Activated naive CD8-positive, alpha-beta T cell (primary cell): ENCODE measurements around the gene GDI1.
A peak's percentile ranks its signal among the peaks of the same experiment; 100 is the strongest.

Source experiments
- H3K27ac Mint-ChIP-seq: one replicate; pipeline ENCODE4 v1.8.0; 2021; ENCODE audit warnings: mixed read lengths
- H3K27me3 Mint-ChIP-seq: one replicate; pipeline ENCODE4 v1.8.0; 2021; ENCODE audit warnings: mixed read lengths
- H3K36me3 Mint-ChIP-seq: one replicate; pipeline ENCODE4 v1.8.0; 2021; ENCODE audit warnings: mixed read lengths
- H3K4me1 Mint-ChIP-seq: one replicate; pipeline ENCODE4 v1.8.0; 2021; ENCODE audit warnings: low read depth, mixed read lengths
- H3K4me3 Mint-ChIP-seq: one replicate; pipeline ENCODE4 v1.8.0; 2021; ENCODE audit warnings: mild to moderate bottlenecking, mixed read lengths
- H3K9me3 Mint-ChIP-seq: one replicate; pipeline ENCODE4 v1.8.0; 2021; ENCODE audit warnings: low read depth, mixed read lengths

The GDI1 gene

GRCh38 chrX:154471839-154472684 is 35.1 kb downstream of the GDI1 start:
- Mint-ChIP-seq H3K36me3 (no peaks in the 10 kb centered on the region), H3K4me1 (no peaks in the 10 kb centered on the region), H3K27me3 (no peaks in the 10 kb centered on the region), H3K9me3 (no peaks in the 10 kb centered on the region), H3K27ac (no peak overlapping the region), H3K4me3 (no peak overlapping the region)

- H3K27me3 Mint-ChIP-seq = no peaks in the 10 kb centered on the region
- H3K27ac Mint-ChIP-seq = no peak overlapping the region
- H3K9me3 Mint-ChIP-seq = no peaks in the 10 kb centered on the region
- no peak overlapping the region for H3K4me3 Mint-ChIP-seq
- H3K36me3 Mint-ChIP-seq = no peaks in the 10 kb centered on the region
- H3K4me1 Mint-ChIP-seq = peaks cover 7% of the 10 kb centered on the region
Measured at GRCh38 chrX:154472685-154473632, 36.0 kb downstream of the GDI1 start.

- H3K27me3 Mint-ChIP-seq = no peaks in the 10 kb centered on the region
- no peak overlapping the region for H3K27ac Mint-ChIP-seq
- H3K9me3 Mint-ChIP-seq = no peaks in the 10 kb centered on the region
- peaks cover 7% of the 10 kb centered on the region for H3K4me1 Mint-ChIP-seq
- H3K4me3 Mint-ChIP-seq = no peak overlapping the region
- no peaks in the 10 kb centered on the region for H3K36me3 Mint-ChIP-seq
Measured at GRCh38 chrX:154473683-154474082, 36.7 kb downstream of the GDI1 start.

GRCh38 chrX:154476821-154477220 is 39.9 kb downstream of the GDI1 start:
- H3K9me3 Mint-ChIP-seq = no peaks in the 10 kb centered on the region
- H3K27ac Mint-ChIP-seq = no peak overlapping the region
- H3K36me3 Mint-ChIP-seq = no peaks in the 10 kb centered on the region
- peaks cover 12% of the 10 kb centered on the region for H3K4me1 Mint-ChIP-seq
- H3K27me3 Mint-ChIP-seq = no peaks in the 10 kb centered on the region
- peak overlapping the region; percentile 32 for H3K4me3 Mint-ChIP-seq

- peak overlapping the region; percentile 66 for H3K27ac Mint-ChIP-seq
- H3K4me1 Mint-ChIP-seq = peaks cover 12% of the 10 kb centered on the region
- H3K27me3 Mint-ChIP-seq = no peaks in the 10 kb centered on the region
- no peaks in the 10 kb centered on the region for H3K9me3 Mint-ChIP-seq
- H3K36me3 Mint-ChIP-seq = no peaks in the 10 kb centered on the region
- peak overlapping the region; percentile 88 for H3K4me3 Mint-ChIP-seq
Measured at GRCh38 chrX:154477891-154478477, 41.0 kb downstream of the GDI1 start.

GRCh38 chrX:154478728-154479622 is 42.0 kb downstream of the GDI1 start, which contains the start of gene LAGE3:
Gene LAGE3 (minus strand): TSS chrX:154479281. CDS start chrX:154478915, 366 bp downstream.
- Mint-ChIP-seq H3K9me3 (no peaks in the 10 kb centered on the region), H3K4me3 (peak within 1 kb of the TSS; percentile 88), H3K4me1 (peaks cover 12% of the 10 kb centered on the region)

GRCh38 chrX:154481195-154481594 is 44.2 kb downstream of the GDI1 start:
- no peaks in the 10 kb centered on the region for H3K9me3 Mint-ChIP-seq
- H3K36me3 Mint-ChIP-seq = no peaks in the 10 kb centered on the region
- no peak overlapping the region for H3K4me3 Mint-ChIP-seq
- H3K4me1 Mint-ChIP-seq = peaks cover 18% of the 10 kb centered on the region
- H3K27ac Mint-ChIP-seq = peak overlapping the region; percentile 68
- H3K27me3 Mint-ChIP-seq = no peaks in the 10 kb centered on the region

More at GRCh38 chrX:154478728-154479622, 42.0 kb downstream of the GDI1 start, which contains the start of gene LAGE3:
- Mint-ChIP-seq H3K36me3 (no peaks in the 10 kb centered on the region), H3K27me3 (no peaks in the 10 kb centered on the region), H3K27ac (peak within 1 kb of the TSS; percentile 92)

- Mint-ChIP-seq H3K4me1 (peaks cover 18% of the 10 kb centered on the region), H3K9me3 (no peaks in the 10 kb centered on the region), H3K27ac (no peak overlapping the region), H3K36me3 (no peaks in the 10 kb centered on the region), H3K27me3 (no peaks in the 10 kb centered on the region), H3K4me3 (no peak overlapping the region)
Measured at GRCh38 chrX:154481911-154482601, 45.1 kb downstream of the GDI1 start.

- H3K27me3 Mint-ChIP-seq = no peaks in the 10 kb centered on the region
- no peaks in the 10 kb centered on the region for H3K9me3 Mint-ChIP-seq
- no peak overlapping the region for H3K27ac Mint-ChIP-seq
- no peak overlapping the region for H3K4me3 Mint-ChIP-seq
- no peaks in the 10 kb centered on the region for H3K36me3 Mint-ChIP-seq
- peaks cover 12% of the 10 kb centered on the region for H3K4me1 Mint-ChIP-seq
Measured at GRCh38 chrX:154482786-154483185, 45.8 kb downstream of the GDI1 start.

- peak overlapping the region; percentile 64 for H3K4me3 Mint-ChIP-seq
- no peaks in the 10 kb centered on the region for H3K36me3 Mint-ChIP-seq
- peaks cover 12% of the 10 kb centered on the region for H3K4me1 Mint-ChIP-seq
- H3K9me3 Mint-ChIP-seq = no peaks in the 10 kb centered on the region
- peak overlapping the region; percentile 61 for H3K27ac Mint-ChIP-seq
- no peaks in the 10 kb centered on the region for H3K27me3 Mint-ChIP-seq
Measured at GRCh38 chrX:154483325-154483724, 46.4 kb downstream of the GDI1 start.

GRCh38 chrX:154484255-154485149 is 47.5 kb downstream of the GDI1 start:
- Mint-ChIP-seq H3K27me3 (no peaks in the 10 kb centered on the region), H3K4me3 (peak overlapping the region; percentile 78), H3K27ac (peak overlapping the region; percentile 46), H3K9me3 (no peaks in the 10 kb centered on the region), H3K4me1 (peaks cover 14% of the 10 kb centered on the region), H3K36me3 (no peaks in the 10 kb centered on the region)

GRCh38 chrX:154485150-154486051 is 48.4 kb downstream of the GDI1 start:
- no peaks in the 10 kb centered on the region for H3K9me3 Mint-ChIP-seq
- H3K27me3 Mint-ChIP-seq = no peaks in the 10 kb centered on the region
- peak overlapping the region; percentile 78 for H3K4me3 Mint-ChIP-seq
- H3K4me1 Mint-ChIP-seq = peaks cover 15% of the 10 kb centered on the region
- H3K36me3 Mint-ChIP-seq = no peaks in the 10 kb centered on the region
- H3K27ac Mint-ChIP-seq = peak overlapping the region; percentile 28
